Myocyte (in vitro differentiated cells): ENCODE results near the gene PLSCR1. TPM values are rescaled to one million over a fixed set of nuclear protein-coding genes. Genes with fewer than 3 reads are reported as not detected.
"Not testable (repeated sequence)": the region's sequence is repeated elsewhere in the genome, so short reads cannot be mapped to it uniquely, and the experiment has no call there.

Source experiments
- DNase-seq: peaks from one replicate; pipeline ENCODE4 v3.0.0-alpha.2; 2012; ENCODE audit warnings: low read depth
- total RNA-seq: library from RNA; depleted of rRNA; stranded (reverse); fragments of >200 nt; gene quantifications from 2 replicates; pipeline ENCODE4 v1.2.3, GENCODE V29; 2014

Gene PLSCR1
- total RNA-seq, 1 donor from 2014 or later = 70.5 TPM

DNA sequence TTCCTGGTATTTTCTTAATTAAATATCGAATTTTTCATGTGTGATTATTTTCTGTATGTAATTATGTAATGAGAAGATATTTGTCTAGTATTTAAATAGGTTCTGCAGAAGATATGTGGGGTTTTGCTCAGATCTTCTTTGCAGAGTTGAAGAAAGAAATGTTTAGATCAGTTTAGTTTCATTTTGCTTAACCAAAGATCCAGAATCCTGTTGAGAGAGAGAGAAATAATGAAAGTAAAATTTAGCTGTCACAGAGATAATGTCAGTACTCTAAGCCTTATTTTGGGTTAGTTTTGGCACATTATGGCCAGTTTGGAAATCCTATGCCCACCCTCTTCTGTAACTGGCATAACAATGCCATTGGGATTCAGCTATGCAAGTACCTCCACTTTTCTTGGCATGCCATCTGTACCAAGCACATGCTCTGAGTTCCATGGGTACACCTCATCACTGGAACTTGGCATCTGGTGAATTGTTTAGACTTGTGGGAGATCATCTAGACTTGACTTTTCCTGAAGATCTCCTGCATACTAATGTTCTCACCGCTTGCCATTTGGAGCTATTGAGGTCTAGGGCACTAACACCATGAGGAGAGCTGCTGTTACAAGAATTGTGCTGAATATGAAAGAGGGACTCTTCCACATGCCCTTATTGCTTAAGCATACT is 30.9 kb downstream of the PLSCR1 start:
- DNase-seq = peak; percentile 33

DNA sequence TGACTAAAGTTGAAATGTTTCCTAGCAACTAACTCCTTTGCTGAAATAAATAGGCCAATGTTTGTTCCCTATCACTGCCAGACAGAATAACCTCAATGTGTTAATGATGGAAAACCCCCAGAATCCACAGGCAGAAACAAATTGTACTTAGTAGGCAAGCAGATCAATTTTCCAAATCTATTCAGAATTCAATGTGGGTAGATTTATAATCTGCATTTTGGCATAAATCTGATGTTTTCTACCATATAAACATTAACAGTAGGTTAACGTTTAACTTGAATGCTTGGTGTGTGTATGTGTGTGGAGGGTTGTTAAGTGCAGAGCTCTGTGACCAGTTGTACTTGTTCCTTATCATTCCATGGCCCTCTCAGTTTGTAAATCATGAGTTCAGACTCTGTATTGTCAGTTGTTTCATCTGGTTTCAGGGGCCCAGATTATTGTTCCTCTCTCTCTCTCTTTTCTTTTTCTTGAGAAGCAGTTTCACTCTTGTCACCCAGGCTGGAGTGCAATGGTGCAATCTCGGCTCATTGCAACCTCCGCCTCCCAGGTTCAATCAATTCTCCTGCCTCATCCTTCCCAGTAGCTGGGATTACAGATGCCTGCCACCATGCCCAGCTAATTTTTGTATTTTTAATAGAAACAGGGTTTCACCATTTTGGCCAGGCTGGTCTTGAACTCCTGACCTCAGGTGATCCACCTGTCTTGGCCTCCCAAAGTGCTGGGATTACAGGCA is 32.8 kb downstream of the PLSCR1 start:
- DNase-seq = no peak

DNA sequence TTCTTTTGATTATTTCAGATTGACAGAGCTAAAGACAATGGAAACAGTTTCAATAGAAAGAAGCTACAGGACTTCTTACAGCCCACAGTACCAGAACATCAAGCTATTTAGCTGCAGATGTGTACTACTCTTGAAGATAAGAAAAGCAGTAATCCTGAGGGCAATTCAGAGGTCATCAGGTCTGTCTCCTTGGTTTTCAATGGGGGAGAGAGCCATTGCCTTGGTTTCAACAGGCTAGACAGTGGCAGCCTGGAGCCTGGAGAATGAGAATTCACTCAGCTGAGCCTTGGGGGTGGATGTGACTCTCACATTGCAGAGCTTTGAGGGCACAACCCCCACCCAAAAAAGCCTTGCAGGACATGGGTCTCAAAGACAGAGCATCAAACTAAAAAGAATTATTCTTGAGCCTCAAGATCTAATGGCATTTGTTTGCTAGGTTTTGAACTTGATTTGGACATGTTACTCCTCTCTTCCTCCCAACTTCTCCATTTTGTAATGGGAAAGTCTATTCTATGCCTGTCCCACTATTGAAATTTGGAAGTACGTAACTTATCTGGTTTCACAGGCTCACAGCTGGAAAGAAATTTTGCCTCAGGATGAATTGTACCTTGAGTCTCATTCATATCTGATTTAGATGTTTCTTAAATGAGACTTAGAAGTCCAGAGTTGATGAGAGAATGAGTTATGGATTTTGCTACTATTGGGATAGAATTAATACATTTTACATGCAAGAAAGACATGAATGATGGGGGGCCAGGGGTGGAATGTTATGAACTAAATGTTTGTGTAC is 36.9 kb downstream of the PLSCR1 start:
- no peak for DNase-seq

DNA sequence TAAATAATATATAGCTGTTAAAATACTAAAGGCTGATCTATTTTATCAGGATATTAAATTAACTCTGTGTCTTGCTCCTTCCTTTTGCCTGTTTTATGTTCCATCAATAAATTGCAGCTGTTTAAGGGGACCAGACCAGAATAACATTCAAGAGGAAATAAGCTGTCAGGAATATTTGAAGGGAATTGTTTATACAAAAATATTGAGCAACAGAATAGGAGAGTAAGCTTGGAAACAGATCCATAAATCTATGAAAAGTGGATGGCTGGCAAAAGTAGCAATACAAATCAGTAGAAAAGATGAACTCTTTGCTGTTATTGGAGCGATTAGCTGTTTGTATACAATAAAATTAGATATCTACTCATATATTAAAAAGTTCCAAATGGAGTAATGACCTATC is 38.9 kb downstream of the PLSCR1 start:
- DNase-seq = no peak

DNA sequence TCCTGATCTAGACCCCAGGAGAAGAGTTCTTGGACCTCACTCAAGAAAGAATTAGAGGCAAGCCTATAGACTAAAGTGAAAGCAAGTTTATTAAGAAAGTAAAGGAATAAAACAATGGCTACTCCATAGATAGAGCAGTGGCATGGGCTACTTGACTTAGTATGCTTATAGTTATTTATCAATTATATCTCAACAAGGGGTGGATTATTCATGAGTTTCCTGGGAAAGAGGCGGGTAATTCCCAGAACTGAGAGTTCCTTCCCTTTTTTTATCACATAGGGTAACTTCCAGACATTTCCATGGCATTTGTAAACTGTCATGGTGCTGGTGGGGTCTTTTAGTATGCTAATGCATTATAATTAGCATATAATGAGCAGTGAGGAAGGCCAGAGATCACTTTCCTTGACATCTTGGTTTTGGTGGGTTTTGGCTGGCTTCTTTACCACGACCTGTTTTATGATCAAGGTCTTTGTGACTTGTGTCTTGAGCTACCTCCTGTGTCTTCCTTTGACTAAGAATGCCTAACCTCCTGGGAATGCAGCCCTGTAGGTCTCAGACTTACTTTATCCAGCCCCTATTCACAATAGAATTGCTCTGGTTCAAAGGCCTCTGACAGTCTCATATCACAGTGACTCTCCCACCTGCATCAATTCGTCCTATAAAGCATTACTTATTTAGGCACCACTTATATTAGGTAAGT is 39.8 kb downstream of the PLSCR1 start:
- DNase-seq = no peak

DNA sequence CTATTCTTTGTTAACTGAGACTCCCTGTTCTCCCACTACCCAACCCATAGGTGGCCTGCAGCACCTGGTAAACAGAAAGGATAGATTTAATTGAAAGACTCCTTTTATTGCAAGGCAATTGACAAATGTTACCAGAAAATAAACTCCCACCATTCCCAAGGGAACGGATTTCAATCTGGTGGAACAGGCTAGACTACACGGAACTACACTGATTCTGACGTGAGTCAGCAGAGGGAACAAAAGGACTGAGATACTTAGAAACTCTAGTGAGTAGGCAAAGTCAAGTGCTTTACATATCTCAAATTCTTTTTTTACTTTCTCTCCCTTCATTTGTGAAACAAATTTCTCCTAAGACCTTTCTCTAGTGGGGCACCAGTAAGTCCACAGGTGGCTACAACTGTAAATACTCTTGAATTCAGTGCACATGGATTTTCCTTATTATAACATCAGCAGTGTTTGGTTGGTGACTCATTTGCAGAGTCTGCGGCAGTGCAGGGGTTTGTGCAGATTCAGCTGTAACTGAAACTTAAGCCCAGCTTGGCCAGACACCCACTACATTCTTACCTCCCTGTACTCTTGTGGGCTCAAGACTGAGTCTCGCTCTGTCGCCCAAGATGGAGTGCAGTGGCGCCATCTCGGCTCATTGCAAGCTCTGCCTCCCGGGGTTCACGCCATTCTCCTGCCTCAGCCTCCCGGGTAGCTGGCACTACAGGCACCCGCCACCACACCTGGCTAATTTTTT is 40.8 kb downstream of the PLSCR1 start:
- DNase-seq = peak; percentile 87

DNA sequence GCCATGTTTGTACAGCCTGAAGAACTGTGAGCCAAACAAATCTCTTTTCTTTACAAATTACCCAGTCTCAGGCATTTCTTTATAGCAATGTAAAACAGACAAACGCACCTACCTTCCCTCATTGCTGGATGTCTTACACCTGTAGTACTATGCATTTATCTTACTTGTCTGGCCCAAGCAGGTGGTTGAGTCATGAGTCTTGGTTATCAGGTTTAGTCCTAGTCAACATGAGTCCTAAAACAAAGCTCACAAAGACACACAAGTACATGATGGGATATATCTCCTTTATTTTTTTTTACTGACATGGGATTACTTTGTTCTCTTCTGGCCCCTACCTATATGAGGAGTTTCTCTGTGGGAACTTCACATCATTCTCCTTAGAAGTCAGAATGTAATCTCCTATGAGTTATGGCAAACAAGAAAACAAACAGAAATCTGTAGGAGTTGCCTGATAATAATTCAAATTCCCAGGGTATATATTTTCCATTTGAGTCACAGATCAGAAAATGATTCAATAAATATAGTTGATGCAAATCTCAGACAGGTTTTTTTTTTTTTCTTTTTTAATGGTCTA is 41.4 kb downstream of the PLSCR1 start:
- no peak for DNase-seq

DNA sequence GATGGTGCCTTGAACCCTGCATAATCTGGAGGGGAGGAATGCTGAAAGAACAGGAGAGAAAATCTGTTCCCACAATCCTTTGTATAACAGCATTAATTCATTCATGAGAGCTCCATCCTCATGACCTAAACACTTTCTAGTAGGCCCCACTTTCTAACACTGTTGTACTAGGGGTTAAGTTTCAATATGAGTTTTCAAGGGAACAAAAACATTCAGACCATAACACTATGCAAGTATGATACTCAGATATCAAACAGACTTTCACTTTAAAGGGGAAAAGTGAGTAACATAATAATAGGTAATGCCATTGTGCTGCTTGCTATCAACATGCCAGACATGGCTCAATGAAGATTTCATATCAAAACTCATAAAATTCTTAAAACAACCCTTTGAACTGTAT is 42.7 kb downstream of the PLSCR1 start:
- DNase-seq = no peak

DNA sequence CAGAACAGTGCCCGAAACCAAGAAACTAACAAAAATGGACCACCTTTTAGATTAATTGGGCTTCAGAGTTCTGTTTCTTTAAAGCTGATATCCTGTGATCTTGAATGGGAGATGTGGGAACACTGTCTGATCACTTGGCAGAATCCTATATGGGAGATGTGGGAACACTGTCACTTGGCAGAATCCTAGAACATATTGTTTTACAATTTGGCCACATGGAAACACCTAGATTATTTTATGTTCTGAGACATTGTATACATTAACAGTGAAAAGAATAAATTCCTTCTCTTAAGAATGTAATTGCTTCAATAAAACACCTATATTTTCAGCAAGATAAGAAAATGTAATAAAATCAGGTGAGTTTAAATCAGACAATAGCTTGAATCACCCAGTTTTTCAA is 44.7 kb downstream of the PLSCR1 start:
- no peak for DNase-seq

DNA sequence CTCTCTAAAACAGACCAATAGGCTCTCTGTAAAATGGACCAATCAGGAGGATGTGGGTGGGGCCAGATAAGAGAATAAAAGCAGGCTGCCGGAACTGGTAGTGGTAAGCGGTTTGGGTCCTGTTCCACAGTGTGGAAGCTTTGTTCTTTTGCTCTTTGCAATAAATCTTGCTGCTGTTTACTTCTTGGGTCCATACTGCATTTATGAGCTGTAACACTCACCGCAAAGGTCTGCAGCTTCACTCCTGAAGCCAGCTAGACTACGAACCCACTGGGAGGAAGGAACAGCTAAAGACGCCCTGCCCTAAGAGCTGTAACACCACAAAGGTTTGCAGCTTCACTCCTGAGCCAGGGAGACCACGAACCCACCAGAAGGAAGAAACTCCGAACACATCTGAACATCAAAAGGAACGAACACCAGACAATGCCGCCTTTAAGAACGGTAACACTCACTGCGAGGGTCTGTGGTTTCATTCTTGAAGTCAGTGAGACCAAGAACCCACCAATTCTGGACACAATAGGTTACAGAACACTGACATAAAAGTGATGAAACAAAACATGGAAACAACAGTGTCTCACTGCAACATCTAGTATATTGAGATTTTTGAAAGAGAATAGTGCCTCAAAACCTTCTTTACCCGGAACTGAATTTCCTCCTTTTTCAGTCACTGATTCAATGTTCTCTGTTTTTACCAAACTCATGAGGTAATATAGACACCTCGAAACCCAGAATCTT is 46.2 kb downstream of the PLSCR1 start:
- no peak for DNase-seq

DNA sequence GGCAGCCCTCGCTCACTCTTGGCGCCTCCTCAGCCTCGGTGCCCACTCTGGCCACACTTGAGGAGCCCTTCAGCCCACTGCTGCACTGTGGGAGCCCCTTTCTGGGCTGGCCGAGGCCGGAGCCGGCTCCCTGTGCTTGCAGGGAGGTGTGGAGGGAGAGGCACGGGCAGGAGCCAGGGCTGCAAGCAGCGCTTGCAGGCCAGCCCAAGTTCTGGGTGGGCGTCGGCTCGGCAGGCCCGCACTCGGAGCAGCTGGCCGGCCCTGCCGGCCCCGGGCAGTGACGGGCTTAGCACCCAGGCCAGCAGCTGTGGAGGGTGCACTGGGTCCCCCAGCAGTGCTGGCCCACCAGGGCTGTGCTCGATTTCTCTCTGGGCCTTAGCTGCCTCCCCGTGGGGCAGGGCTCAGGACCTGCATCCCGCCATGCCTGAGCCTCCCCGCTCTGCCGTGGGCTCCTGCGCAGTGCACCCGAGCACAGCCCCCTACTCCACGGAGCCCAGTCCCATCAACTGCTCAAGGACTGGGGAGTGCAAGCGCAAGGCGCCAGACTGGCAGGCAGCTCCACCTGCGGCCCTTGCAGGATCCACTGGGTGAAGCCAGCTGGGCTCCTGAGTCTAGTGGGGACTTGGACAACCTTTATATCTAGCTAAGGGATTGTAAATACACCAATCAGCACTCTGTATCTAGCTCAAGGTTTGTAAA is 47.1 kb downstream of the PLSCR1 start:
- not testable (repeated sequence) for DNase-seq

DNA sequence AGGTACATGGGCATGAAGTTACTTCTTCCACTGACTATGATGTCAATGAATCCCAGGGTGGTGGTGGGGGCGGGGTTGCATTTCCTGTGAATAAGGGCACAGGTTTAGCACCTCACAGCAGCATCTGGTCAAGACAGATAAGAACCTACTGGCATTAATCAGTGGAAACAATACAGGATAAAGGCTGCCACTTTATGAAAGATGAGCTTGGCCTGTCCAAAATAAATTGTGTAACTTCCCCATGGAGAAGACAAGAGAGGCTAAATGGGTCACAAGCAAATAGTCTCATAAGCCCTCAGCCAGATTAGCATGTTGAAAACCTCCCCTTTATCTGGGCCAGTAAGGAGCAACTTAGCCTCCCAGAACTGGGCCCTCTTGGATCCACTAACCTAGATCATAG is 47.7 kb downstream of the PLSCR1 start:
- DNase-seq = no peak

DNA sequence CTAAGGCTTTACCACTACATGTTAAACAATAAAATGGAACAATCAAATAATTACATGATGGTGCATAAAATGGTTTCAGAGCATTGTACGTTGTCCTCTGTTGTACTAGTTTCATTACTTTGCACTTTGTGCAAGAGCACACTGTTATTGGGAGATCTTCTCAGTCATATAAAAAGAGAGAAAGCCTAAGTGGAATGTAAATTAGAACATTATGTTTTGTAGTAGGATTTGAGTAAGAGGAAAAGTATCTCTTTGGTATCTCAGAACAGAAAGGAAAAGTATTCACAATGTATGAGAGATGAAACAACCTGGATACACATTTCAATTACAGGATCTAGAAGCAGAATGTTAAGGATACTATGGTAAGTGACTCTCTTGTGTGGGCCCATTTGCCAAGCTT is 48.2 kb downstream of the PLSCR1 start:
- DNase-seq = no peak

DNA sequence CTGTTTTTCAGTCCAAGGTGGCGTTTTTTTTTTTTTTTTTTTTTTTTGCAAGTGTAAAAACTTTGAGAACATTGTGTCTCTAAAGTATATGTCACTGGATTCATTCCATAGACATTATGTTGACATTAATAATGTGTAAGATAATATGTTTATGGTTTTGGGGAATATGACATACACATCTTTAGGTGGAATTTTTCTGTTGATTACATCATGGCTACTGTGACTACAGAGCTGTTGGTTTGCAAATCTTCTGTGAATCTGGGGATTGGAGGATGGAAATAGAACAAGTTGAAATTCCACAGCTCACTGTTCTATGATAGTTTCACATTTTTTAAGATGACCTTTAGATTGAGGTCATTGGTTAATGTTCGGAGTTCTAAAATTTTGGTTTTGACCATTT is 50.6 kb downstream of the PLSCR1 start:
- DNase-seq = no peak

DNA sequence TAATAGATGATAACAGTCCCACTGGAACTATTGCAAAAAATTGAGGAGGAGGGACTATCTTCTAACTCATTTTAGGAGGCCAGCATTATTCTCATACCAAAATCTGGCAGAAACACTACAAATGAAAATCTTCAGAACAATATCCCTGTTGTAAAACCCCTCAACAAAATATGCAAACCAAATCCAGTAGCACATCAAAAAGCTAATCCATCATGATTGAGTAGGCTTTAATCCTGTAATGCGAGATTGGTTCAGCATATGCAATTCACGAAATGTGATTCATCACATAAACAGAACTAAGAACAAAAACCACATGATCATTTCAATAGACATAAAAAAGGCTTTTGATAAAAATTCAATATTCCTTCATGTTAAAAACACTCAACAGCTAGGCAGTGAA is 51.2 kb downstream of the PLSCR1 start:
- DNase-seq = no peak

DNA sequence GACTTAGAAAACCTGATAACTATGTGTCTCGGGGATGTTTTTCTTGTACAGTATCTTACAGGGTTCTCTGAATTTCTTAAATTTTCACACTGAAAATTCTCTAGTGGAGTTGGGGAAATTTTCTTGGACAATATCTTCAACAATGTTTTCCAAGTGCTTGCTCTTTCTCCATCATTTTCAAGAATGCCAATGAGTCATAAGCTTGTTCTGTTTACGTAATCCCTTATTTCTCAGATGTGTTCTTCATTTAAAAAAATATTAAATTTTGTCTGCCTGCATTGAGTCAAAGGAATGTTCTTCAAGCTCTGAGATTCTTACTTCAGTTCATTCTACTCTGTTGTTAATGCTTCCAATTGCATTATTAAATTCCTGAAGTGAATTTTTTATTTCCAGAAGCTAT is 53.1 kb downstream of the PLSCR1 start:
- DNase-seq = no peak

DNA sequence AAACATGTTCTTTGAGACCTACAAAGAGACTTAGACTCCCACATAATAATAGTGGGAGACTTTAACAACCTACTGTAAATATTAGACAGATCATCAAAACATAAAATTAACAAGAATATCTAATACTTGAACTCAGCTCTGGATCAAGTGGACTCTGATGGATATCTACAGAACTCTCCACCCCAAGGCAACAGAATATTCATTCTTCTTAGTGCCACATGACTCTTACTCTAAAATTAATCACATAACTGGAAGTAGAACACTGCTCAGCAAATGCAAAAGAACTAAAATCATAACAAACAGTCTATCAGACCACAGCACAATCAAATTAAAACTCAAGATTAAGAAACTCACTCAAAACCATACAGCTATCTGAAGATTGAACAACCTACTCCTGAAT is 59.1 kb downstream of the PLSCR1 start:
- no peak for DNase-seq

DNA sequence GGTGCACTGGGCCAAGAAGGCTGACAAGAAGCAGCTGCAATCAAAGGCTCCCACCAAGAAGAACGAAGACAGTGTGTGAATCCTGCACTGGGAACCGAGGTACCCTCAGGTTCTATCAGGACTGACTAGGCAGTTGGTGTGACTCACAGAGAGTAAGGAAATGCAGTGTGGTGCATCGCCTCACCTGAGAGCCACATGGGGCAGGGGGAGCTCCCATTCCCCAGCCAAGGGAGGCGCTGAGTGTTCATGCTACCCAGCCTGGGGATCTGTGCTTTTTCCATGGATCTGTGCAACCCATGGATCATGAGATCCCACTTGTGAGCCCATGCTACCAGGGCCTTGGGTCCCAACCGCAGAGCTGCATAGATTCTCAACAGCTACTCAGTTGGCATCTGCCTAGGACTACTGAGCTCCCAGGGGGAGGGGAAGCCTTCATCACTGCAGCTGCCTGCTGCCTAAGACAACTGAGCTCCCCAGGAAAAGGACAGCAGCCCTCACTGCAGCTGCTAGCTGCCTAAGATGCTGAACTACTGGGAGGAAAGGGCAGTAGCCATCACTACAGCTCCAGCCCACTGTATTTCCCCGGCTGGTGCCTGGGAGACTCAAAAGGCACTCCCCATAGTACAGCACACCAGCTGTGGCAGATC is 68.2 kb downstream of the PLSCR1 start:
- no peak for DNase-seq

DNA sequence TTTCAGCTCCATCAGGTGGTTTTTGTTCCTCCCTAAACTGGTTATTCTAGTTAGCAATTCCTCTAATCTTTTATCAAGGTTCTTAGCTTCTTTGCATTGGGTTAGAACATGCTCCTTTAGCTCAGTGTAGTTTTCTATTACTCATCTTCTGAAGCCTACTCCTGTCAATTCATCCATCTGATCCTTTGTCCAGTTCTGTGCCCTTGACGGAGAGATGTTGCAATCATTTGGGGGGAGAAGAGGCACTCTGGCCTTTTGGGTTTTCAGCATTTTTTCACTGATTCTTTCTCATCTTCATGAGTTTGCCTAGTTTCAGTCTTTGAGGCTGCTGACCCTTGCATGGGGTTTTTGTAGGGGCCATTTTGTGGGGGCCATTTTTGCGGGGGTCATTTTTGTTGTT is 69.4 kb downstream of the PLSCR1 start:
- DNase-seq = not testable (repeated sequence)
